Measurements from ENCODE around the gene ABCC3.

Gene ABCC3

GRCh38 chr17:50642071-50642721 is 7.5 kb downstream of the ABCC3 start:
- DNase-seq (ENCODE audit: low read depth, low spot score) = no peak

DNA sequence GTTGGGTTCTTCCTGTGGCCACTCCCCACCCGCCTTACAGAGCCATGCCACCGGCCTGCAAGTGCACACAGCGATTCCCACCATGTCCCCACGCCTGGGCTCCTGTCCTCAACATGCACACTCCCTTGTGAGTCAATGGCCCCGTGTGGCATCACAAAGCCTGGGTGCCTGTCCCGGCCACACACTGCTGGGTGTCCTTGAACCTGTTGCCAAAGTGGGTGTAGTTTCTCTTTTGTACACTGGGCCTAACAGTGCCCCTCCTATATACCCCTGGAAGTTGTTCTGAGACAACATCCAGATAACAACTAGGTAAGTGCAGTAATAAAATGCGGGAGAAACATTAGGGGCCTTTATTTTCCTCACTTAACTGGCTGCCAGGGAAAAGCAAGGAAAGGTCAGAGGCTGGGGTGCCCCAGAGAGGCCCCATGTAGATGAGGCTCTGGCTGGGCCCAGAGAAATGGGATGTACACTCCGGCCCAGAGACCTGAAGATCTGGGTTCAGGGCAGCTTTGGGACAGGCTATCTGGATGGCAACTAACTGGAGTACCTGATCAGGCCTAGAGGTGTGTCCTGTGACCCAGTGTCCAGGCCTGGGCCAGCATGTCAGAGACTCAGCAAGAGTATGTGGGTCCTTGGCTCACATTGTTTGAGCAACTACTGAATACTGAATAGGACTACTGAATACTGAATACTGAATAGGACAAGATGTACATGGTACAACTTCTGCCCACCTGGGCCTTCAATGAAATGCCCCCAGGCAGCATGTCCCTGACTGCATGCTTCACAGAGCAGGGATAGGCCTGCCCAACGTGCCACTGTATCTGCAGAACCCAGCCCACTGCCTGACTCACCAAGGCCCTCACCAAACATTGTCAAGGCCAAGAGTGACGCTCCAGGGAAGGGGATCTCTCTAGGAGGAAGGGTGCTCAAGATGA is 8.3 kb downstream of the ABCC3 start:
- DNase-seq (ENCODE audit: low read depth, low spot score) = no peak

- DNase-seq (ENCODE audit: low read depth, low spot score) = no peak
Measured at GRCh38 chr17:50645748-50646682, 11.3 kb downstream of the ABCC3 start.

GRCh38 chr17:50647187-50647586 is 12.5 kb downstream of the ABCC3 start:
- no peak for DNase-seq (ENCODE audit: low read depth, low spot score)

DNA sequence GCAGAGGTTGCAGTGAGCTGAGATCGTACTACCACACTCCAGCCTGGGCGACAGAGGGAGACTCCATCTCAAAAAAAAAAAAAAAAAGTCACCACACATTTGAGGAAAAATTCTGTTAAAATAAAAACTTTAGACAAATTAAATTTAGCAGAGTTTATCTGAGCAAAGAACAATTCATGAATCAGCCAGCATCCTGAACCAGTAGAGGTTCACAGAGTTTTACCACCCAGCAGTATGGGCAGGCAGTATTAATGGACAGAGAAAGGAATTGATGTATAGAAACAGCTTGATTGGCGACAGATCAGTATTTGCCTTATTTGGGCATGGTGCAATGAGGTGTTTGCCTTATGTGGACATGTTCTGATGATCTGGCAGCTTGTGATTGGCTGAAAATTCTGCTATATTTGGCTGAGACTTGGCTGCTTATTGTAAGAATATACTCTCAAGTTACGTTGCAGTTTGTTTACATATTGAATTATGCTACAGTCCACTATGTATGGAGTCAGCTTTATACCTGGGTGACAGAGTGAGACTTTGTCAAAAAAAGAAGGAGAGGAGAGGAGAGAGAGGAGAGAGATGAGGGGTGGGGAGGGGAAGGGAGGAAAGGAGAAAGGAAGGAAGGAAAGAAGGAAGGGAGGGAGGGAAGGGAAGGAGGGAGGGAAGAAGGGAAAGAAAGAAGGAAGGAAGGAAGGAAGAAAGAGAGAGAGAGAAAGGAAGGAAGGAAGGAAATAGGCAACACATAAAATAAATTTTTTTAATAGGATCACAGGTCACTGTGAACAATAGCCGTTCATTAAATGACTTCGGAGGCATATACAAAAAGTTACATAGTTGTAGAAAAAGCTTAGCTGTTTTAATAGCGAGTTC is 14.6 kb downstream of the ABCC3 start:
- DNase-seq (ENCODE audit: low read depth, low spot score) = no peak

GRCh38 chr17:50651661-50652060 is 17.0 kb downstream of the ABCC3 start:
- DNase-seq (ENCODE audit: low read depth, low spot score) = no peak

DNA sequence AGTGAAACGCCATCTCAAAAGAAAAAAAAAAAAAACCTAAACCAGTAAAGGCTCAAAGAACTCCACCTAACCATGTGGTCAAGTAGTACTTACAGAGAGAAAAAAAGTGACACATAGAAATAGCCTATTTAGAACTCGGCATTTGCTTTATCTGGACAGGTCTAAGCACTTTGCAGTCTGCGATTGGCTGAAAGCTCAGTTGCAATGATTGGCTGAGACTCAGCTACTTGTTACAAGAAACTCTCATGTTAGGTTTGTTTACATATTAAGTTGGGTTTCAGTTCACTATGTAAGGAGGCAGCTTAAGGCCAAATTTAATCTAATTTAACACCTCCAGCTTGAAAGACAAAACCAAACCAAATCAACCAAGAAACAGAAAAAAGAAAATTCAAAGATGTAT is 19.1 kb downstream of the ABCC3 start:
- no peak for DNase-seq (ENCODE audit: low read depth, low spot score)

GRCh38 chr17:50656509-50656908 is 21.8 kb downstream of the ABCC3 start:
- no peak for DNase-seq (ENCODE audit: low read depth, low spot score)

DNA sequence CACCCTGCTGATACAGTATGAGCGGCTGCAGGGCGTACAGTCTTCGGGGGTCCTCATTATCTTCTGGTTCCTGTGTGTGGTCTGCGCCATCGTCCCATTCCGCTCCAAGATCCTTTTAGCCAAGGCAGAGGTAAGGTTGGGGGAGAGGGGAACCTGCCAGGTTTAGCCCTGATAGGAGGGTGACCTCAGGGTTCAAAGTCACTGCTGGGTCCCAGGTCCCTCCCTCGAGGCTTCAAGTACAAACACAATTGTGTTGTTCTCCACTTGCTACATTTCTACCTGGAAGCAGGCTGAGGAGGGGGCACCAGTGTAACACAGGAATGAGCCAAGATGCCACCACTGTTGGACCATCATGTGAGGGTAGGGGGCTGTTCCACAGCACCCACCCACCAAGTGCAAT is 22.4 kb downstream of the ABCC3 start:
- DNase-seq (ENCODE audit: low read depth, low spot score) = no peak

DNA sequence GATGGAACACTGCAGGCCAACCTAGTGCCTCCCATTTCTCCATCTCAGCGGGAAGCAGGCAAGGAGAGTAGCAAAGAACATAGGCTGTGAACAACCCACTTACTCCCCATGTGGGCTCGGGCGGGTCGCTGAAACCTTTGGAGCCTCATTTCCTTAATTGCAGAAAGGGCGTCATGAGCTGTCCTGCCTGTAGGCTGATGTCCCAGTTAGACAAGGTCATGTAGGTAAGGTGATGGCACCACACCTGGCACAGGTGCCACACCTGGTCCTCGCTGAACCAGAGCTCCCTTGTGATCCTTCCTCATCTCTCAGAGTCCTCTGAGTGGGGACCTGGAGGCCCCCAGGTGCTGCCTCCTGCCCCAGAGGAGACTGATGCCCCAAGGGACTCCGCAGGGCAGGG is 22.9 kb downstream of the ABCC3 start:
- DNase-seq (ENCODE audit: low read depth, low spot score) = no peak

DNA sequence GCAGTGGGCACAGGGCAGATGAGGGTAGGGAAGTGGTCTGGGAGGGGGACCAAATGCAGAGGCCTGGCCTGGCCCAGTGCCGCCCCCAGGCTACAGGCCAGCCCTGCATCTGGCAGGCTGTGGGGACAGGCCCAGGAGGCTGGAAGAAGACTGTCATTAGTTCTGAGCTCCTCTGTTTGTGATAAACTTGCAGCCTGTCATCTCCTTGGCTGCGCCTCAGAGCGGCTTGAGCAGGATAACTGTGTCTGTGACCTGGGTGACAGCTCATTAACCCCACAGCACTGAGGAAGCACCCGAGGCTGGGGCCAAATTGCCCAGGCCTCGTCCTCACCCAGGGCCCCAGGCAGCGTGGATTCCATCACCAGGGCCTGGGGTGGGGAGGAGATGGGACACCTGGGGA is 23.9 kb downstream of the ABCC3 start:
- DNase-seq (ENCODE audit: low read depth, low spot score) = no peak

GRCh38 chr17:50659179-50659578 is 24.5 kb downstream of the ABCC3 start:
- DNase-seq (ENCODE audit: low read depth, low spot score) = no peak

- no peak for DNase-seq (ENCODE audit: low read depth, low spot score)
Measured at GRCh38 chr17:50660042-50660886, 25.6 kb downstream of the ABCC3 start.

DNA sequence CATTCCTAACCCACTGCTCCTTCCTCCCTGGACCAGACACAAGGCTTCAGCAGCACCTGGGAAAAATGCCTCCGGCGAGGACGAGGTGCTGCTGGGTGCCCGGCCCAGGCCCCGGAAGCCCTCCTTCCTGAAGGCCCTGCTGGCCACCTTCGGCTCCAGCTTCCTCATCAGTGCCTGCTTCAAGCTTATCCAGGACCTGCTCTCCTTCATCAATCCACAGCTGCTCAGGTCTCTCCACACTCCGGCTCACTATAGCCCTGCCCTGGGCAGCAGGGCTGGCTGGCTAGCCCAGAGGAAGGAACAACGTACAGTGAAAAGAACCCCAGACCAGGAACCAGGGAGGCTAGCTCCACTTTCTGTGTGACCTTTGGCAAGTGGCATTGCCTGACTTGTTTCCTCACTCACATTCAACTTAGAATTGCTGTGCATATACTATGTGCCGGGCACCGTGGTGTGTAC is 26.2 kb downstream of the ABCC3 start:
- DNase-seq (ENCODE audit: low read depth, low spot score) = no peak

DNA sequence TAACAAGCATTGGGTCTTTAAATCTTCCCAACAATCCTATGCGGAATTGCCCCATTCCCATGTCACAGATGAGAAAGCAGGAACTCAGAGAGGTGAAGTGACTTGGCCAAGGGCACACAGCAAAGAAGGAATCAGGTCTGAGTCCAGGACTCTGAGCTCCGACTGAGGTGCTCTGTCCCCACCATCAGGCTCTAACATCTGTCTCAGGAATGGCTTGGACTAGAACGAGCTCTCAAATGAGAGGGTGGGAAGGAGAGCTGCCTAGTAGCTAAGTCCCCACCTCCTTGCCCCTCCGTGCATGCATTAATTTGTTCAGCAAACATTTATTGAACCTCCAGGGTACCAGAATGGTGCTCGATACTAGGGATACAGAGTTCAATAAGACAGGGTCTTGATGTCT is 26.7 kb downstream of the ABCC3 start:
- no peak for DNase-seq (ENCODE audit: low read depth, low spot score)

GRCh38 chr17:50661795-50662391 is 27.2 kb downstream of the ABCC3 start:
- DNase-seq (ENCODE audit: low read depth, low spot score) = no peak

GRCh38 chr17:50662632-50663225 is 28.0 kb downstream of the ABCC3 start:
- DNase-seq (ENCODE audit: low read depth, low spot score) = no peak

DNA sequence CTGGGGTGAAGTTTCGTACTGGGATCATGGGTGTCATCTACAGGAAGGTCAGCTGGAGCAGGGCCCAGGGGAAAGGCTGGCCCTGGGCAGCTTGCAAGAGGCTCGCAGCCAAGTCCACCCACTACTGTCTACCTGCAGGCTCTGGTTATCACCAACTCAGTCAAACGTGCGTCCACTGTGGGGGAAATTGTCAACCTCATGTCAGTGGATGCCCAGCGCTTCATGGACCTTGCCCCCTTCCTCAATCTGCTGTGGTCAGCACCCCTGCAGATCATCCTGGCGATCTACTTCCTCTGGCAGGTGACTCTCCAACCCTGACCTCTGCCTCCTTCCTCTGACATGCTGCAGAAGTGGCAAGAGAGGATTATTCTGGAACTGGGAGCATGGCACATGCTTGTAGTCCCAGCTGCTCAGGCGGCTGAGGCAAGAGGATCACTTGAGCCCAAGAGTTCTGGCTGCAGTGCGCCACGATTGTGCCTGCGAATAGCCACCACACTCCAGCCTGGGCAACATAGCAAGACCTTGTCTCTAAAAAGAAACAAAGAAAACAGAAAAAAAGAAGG is 29.2 kb downstream of the ABCC3 start:
- DNase-seq (ENCODE audit: low read depth, low spot score) = no peak
